Epithelial cell of esophagus (primary cell): ENCODE measurements around the gene C4A.

Source experiments
- DNase-seq: peaks from one replicate; pipeline ENCODE4 v3.0.0; 2010; ENCODE audit warnings: low read depth
- H3K4me3 ChIP-seq: 2 replicates; pipeline ENCODE4 v1.5.1; 2011; ENCODE audit warnings: mild to moderate bottlenecking, low read length, control low read depth
- TF ChIP-seq, protein P1 (sequence below): IDR thresholded peaks from 2 replicates; pipeline ENCODE4 v1.5.1; 2011; ENCODE audit warnings: low read depth, mild to moderate bottlenecking, low read length, control low read depth, inconsistent platforms; ENCODE audit not compliant: insufficient read depth; ENCODE audit errors: missing control alignments

C4A gene

DNA sequence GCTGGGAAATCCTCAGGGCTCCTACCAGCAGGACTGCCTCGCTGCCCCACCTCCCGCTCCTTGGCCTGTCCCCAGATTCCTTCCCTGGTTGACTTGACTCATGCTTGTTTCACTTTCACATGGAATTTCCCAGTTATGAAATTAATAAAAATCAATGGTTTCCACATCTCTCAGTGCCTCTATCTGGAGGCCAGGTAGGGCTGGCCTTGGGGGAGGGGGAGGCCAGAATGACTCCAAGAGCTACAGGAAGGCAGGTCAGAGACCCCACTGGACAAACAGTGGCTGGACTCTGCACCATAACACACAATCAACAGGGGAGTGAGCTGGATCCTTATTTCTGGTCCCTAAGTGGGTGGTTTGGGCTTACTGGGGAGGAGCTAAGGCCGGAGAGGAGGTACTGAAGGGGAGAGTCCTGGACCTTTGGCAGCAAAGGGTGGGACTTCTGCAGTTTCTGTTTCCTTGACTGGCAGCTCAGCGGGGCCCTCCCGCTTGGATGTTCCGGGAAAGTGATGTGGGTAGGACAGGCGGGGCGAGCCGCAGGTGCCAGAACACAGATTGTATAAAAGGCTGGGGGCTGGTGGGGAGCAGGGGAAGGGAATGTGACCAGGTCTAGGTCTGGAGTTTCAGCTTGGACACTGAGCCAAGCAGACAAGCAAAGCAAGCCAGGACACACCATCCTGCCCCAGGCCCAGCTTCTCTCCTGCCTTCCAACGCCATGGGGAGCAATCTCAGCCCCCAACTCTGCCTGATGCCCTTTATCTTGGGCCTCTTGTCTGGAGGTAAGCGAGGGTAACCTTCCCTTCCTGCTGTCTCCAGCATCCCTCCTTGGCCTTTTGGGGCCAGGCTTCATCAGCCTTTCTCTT, 36.1 kb upstream of the C4A start, which contains the start of gene CFB:
CFB (plus strand) TSS at position 589 of the 863 bp plus-strand sequence; CDS start at position 716, 127 bp downstream.
- no peak within 1 kb of the TSS for H3K4me3 ChIP-seq
- TF ChIP-seq, protein P1, sequence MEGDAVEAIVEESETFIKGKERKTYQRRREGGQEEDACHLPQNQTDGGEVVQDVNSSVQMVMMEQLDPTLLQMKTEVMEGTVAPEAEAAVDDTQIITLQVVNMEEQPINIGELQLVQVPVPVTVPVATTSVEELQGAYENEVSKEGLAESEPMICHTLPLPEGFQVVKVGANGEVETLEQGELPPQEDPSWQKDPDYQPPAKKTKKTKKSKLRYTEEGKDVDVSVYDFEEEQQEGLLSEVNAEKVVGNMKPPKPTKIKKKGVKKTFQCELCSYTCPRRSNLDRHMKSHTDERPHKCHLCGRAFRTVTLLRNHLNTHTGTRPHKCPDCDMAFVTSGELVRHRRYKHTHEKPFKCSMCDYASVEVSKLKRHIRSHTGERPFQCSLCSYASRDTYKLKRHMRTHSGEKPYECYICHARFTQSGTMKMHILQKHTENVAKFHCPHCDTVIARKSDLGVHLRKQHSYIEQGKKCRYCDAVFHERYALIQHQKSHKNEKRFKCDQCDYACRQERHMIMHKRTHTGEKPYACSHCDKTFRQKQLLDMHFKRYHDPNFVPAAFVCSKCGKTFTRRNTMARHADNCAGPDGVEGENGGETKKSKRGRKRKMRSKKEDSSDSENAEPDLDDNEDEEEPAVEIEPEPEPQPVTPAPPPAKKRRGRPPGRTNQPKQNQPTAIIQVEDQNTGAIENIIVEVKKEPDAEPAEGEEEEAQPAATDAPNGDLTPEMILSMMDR = no peak
- DNase-seq = peak; percentile 91

DNA sequence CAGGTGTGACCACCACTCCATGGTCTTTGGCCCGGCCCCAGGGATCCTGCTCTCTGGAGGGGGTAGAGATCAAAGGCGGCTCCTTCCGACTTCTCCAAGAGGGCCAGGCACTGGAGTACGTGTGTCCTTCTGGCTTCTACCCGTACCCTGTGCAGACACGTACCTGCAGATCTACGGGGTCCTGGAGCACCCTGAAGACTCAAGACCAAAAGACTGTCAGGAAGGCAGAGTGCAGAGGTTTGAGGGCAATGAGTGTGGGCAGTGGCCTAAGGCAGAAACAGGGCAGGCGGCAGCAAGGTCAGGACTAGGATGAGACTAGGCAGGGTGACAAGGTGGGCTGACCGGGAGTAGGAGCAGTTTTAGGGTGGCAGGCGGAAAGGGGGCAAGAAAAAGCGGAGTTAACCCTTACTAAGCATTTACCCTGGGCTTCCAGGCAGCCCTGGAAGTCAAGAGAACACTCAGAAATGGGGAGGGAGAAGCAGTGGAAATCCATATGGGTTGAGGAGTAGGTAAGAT, 35.4 kb upstream of the C4A start:
- no peak for DNase-seq
- no peak overlapping the region for H3K4me3 ChIP-seq
- TF ChIP-seq, protein P1 = no peak

DNA sequence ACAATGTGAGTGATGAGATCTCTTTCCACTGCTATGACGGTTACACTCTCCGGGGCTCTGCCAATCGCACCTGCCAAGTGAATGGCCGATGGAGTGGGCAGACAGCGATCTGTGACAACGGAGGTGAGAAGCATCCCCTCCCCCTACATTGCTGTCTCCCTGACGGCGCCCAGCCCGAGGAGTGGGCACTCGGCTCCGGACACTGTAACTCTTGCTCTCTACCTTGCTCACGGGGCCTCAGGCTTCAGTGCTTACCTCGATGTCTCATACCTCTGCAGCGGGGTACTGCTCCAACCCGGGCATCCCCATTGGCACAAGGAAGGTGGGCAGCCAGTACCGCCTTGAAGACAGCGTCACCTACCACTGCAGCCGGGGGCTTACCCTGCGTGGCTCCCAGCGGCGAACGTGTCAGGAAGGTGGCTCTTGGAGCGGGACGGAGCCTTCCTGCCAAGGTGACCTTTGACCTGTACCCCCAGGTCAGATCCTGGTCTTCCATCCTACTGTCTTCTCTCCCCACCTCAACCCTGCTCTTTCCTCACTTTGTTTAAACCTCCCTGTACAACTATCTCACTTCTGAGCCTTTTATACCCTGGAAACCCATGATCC, 34.7 kb upstream of the C4A start:
- H3K4me3 ChIP-seq = no peak overlapping the region
- TF ChIP-seq, protein P1 = no peak
- DNase-seq = no peak

DNA sequence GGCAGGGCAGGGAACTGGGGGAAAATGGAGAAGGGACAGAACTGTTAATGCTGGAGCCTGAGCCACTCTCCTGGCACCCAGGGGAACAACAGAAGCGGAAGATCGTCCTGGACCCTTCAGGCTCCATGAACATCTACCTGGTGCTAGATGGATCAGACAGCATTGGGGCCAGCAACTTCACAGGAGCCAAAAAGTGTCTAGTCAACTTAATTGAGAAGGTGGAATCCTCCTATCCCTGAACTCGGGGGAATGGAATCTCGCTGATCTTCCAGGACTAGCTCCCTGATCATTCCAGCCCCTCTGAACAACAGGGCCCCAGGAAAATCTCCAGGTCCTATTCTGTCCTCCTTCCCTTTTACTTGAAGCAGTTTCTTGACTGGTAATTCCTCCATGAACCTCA, 34.0 kb upstream of the C4A start:
- no peak overlapping the region for H3K4me3 ChIP-seq
- DNase-seq = no peak
- TF ChIP-seq, protein P1 = no peak

DNA sequence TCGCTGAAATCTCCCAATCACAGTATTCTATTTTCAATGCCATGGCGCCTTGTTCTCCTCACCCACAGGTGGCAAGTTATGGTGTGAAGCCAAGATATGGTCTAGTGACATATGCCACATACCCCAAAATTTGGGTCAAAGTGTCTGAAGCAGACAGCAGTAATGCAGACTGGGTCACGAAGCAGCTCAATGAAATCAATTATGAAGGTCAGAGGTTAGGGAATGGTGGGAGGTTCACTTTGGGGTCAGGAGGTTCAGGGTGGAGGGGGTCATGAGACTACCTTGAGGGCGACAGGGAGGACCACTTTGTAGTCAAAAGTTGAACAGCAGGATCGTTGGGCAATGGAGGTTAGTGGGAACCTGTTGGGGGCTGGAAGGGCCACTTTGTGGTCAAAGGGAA, 33.6 kb upstream of the C4A start:
- TF ChIP-seq, protein P1 = no peak
- no peak for DNase-seq
- H3K4me3 ChIP-seq = no peak overlapping the region

DNA sequence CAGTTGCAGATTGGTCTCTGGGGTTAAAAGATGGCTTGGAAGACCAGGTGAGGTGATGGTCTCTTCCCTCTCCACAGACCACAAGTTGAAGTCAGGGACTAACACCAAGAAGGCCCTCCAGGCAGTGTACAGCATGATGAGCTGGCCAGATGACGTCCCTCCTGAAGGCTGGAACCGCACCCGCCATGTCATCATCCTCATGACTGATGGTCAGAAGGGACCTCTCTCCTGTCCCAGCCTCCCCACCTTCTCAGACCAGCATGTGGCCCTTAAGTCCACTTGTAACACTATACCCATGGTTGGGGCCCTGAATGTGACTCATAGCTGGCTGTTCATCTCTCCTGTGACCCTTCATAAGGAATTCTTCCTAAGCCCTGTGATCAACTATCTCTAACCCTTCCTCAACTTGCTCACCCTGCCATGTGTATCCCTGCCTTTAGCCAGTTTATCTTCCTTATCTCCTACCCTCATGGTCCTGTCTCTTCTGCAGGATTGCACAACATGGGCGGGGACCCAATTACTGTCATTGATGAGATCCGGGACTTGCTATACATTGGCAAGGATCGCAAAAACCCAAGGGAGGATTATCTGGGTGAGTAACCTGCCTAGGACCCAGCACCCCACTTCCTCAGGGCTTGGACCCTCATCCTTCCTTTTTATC, 33.0 kb upstream of the C4A start:
- TF ChIP-seq, protein P1 = no peak

More for the DNA sequence above, 33.0 kb upstream of the C4A start:
- no peak overlapping the region for H3K4me3 ChIP-seq
- peak; percentile 75 for DNase-seq
